GM12872 (cell line): ENCODE results near the gene BRPF1.

Experiments used
- TF ChIP-seq, protein P1 (sequence below): IDR thresholded peaks from 3 replicates; pipeline ENCODE4 v1.5.1; 2011; ENCODE audit warnings: low read depth, mild to moderate bottlenecking, low read length, moderate library complexity; ENCODE audit not compliant: insufficient read depth

The BRPF1 gene

DNA sequence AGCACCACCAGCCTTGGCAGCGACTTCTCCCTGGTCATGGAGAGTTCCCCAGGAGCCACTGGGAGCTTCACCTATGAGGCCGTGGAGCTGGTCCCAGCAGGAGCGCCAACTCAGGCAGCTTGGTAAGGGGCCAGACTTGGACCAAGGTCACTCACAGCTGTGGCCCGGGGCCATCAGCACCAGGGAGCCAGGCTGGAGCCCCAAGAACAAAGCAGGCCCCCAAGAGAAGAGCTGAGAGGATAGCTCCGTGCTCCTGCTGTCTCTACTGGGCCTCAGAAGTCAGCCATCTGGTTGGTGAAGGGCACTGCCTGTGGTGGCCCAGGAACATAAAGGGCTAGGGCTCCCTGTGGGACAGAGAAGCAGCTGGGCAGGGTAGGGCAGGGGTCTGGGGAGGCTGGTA, 42.6 kb upstream of the BRPF1 start:
- TF ChIP-seq, protein P1, sequence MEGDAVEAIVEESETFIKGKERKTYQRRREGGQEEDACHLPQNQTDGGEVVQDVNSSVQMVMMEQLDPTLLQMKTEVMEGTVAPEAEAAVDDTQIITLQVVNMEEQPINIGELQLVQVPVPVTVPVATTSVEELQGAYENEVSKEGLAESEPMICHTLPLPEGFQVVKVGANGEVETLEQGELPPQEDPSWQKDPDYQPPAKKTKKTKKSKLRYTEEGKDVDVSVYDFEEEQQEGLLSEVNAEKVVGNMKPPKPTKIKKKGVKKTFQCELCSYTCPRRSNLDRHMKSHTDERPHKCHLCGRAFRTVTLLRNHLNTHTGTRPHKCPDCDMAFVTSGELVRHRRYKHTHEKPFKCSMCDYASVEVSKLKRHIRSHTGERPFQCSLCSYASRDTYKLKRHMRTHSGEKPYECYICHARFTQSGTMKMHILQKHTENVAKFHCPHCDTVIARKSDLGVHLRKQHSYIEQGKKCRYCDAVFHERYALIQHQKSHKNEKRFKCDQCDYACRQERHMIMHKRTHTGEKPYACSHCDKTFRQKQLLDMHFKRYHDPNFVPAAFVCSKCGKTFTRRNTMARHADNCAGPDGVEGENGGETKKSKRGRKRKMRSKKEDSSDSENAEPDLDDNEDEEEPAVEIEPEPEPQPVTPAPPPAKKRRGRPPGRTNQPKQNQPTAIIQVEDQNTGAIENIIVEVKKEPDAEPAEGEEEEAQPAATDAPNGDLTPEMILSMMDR, result no peak

DNA sequence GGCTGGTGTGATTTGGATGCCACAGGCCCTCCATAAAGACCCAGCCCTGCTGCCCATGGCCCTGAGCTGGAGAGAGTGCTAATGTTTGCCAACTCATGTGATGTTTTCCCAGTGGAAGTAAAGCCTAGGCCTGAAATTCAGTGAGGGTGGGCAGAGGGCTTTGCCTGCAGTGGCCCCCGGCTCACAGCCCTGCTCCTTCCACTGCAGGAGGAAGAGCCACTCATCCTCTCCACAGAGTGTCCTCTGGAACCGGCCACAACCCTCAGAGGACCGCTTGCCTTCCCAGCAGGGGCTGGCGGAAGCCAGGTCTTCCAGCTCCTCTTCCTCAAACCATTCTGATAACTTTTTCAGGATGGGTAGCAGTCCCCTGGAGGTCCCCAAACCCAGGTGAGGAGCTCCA, 41.8 kb upstream of the BRPF1 start:
- TF ChIP-seq, protein P1, result no peak

DNA sequence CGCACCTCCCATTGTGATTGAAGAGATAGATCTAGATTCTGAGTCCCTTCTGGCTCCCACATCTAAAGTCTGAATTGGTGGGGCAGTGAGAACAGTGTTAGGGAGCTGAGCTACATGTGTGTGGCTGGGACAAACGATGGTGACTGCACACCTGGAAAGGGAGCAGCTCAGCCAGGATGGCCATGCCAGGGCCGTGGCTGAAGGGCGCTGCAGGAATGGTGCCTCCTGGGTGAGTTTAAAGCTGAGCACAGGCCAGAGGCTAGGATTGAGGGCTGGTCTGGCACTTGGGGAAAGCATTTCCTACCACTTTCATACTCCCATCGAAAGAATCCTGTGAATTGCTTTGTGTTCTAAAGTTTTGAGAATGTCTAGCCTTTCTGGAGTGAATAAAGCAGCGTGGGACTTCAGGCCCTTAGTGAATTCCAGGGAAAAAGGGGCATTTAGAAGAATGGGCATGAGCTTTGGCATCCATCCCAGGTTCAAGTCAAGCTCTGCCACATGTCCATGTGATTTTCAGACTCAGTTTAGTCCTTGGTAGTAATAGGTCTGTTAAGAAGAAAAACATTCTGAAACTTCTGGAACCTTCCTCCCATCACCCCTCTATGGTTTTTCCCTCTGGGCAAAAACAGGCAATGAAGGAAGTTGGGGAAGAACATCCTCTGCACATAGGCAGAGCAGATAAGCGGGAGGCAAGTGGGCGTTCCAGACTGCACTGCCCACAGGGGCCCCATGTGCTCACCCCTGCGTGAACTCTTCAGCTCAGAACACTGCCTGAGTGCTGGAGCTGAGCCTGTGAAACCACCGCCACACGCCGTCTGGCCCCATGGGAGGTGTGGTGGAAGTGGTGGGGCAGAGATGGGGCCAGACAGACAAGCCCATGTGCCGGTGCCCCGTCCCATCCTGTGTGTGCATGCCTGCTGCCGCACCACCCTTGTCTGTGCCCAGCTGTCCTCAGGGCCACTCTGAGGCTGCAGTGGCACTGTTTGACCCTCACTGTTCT, 40.8 kb upstream of the BRPF1 start:
- TF ChIP-seq, protein P1, result no peak

DNA sequence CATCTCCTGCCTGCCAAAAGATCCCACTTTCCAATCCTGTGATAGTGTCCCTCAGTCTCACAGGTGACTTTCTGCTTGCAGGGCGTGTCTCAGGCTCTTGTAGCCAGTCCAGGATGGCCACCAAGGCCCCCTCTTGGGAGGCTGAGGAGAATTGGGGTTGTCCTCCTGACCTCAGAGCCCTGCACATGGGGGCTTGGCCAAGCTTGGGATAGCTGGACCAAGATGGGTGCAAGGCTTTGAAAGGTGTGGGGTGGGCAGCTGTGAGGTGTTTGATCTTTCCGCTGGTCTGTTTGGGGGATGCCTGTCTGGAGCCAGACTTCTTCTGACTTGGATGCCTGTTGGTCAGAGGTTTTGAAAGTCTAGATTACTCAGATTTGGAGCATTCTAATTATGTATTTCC, 39.9 kb upstream of the BRPF1 start:
- TF ChIP-seq, protein P1, result no peak

DNA sequence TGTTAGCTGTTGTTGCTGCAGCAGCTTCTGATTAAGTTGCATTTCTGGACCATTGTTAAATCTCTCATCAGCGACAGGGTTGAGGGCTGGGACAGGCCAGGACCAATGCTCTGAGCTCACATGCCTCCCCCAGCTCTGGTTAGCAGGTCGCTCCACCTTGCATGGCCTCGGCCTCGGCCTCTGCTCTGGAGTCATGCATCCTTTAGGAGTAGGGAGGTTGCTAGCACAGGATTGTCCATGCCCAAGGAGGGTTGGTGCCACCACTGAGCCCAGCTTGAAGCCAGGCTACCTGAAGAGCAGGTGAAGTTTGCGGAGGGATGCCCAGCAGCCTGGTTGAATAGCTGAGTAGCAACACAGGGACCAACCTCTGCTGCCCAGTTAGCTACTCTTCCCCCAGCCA, 39.1 kb upstream of the BRPF1 start:
- TF ChIP-seq, protein P1, result no peak

DNA sequence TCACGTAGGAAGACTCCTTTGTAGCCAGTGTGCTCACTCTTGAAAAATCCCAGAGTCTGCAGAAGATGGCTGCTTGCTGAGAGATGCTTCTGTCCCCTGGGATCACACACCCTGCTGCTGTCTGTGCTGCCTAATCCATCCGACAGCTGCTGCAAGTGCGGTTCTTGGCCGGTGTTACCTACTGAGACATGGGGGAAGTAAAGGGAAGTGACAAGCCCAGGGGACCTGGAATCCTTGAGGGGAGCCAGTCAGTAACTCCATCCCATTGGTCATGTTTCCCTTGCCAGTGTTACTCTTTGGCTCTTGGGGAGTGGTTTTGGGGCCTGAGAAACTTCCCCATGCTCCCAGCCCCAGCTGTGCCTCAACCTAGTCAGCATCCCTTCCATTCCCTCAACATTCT, 36.2 kb upstream of the BRPF1 start:
- TF ChIP-seq, protein P1, result no peak

DNA sequence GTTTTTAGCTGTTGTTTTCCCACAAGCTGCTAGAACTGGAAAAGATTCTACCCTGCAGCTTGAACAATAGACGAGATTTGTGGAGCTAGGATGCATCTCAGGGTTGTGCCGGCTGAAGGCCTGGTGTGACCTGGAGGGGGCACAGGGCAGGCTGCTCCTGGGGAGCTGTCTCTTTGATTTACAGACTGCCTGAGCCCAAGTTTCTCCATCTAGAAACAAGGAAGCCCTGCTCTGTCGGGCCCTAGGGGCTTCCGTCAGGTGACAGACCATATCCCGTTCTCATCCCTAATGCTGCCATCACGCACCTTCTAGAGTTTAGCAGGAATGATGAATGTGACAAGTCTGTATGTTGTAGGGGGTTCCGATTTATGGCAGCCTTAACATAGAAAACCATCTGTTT, 35.8 kb upstream of the BRPF1 start:
- TF ChIP-seq, protein P1, result no peak
